Jurkat, Clone E6-1 (cell line): ENCODE measurements around the gene ZCCHC9.

Experiments used
- DNase-seq: peaks from one replicate; pipeline ENCODE4 v3.0.0-alpha.2; 2011; ENCODE audit warnings: low read depth, low spot score
- H3K4me3 ChIP-seq: 2 replicates; pipeline ENCODE4 v1.5.1; 2011; ENCODE audit warnings: mild to moderate bottlenecking, low read length, control low read depth, moderate library complexity

Gene ZCCHC9

GRCh38 chr5:81350507-81350906, 49.1 kb downstream of the ZCCHC9 start:
- H3K4me3 ChIP-seq: no peak overlapping the region
- DNase-seq: no peak

GRCh38 chr5:81353189-81353588, 51.8 kb downstream of the ZCCHC9 start:
- no peak for DNase-seq

GRCh38 chr5:81354093-81354492, 52.7 kb downstream of the ZCCHC9 start:
- no peak for DNase-seq
- H3K4me3 ChIP-seq: no peak overlapping the region

More at GRCh38 chr5:81353189-81353588, 51.8 kb downstream of the ZCCHC9 start:
- H3K4me3 ChIP-seq: no peak overlapping the region

- DNase-seq: no peak
- H3K4me3 ChIP-seq: no peak overlapping the region
Observed at GRCh38 chr5:81355291-81356251, 54.2 kb downstream of the ZCCHC9 start.

GRCh38 chr5:81359108-81359507, 57.7 kb downstream of the ZCCHC9 start:
- DNase-seq: no peak
- no peak overlapping the region for H3K4me3 ChIP-seq

GRCh38 chr5:81359881-81360280, 58.5 kb downstream of the ZCCHC9 start:
- no peak overlapping the region for H3K4me3 ChIP-seq
- no peak for DNase-seq

- no peak for DNase-seq
- H3K4me3 ChIP-seq: no peak overlapping the region
Observed at GRCh38 chr5:81360640-81361039, 59.3 kb downstream of the ZCCHC9 start.

GRCh38 chr5:81361600-81361999, 60.2 kb downstream of the ZCCHC9 start:
- H3K4me3 ChIP-seq: no peak overlapping the region

More at GRCh38 chr5:81361600-81361999, 60.2 kb downstream of the ZCCHC9 start:
- no peak for DNase-seq
